Osteoblast (primary cell): ENCODE measurements around the gene CCDC33. TPM values are rescaled to one million over a fixed set of nuclear protein-coding genes. Genes with fewer than 3 reads are reported as not detected.

Experiments
- DNase-seq: peaks from one replicate; pipeline ENCODE4 v3.0.0; 2011; ENCODE audit warnings: low spot score, mixed read lengths; ENCODE audit not compliant: insufficient read length; ENCODE audit errors: missing footprints
- H2AFZ ChIP-seq: 2 replicates; pipeline ENCODE4 v1.6.0; 2011; ENCODE audit warnings: mild to moderate bottlenecking, low read length
- H3K27ac ChIP-seq: 2 replicates; pipeline ENCODE4 v1.5.1; 2011; ENCODE audit warnings: mild to moderate bottlenecking, low read depth, low read length, moderate library complexity
- H3K27me3 ChIP-seq: 2 replicates; pipeline ENCODE4 v1.6.0; 2012; ENCODE audit warnings: mild to moderate bottlenecking, control low read depth, inconsistent platforms, low read length, moderate library complexity; ENCODE audit not compliant: insufficient read depth
- H3K36me3 ChIP-seq: 2 replicates; pipeline ENCODE4 v1.5.1; 2011; ENCODE audit warnings: mild to moderate bottlenecking, low read length, control low read depth, moderate library complexity; ENCODE audit not compliant: insufficient read depth
- H3K4me1 ChIP-seq: 2 replicates; pipeline ENCODE4 v1.5.1; 2011; ENCODE audit warnings: mild to moderate bottlenecking, low read length, control low read depth, moderate library complexity; ENCODE audit not compliant: insufficient read depth
- H3K4me2 ChIP-seq: 2 replicates; pipeline ENCODE4 v1.6.0; 2011; ENCODE audit warnings: mild to moderate bottlenecking, low read length; ENCODE audit not compliant: insufficient read depth
- H3K4me3 ChIP-seq: fragments of 200-600 bp; sonication (generic); 3 replicates; pipeline ENCODE4 v1.5.1; 2012; ENCODE audit warnings: mild to moderate bottlenecking, low read length, inconsistent platforms; ENCODE audit not compliant: insufficient read depth
- H3K79me2 ChIP-seq: 2 replicates; pipeline ENCODE4 v1.6.0; 2012; ENCODE audit warnings: mild to moderate bottlenecking, low read length, control low read depth, inconsistent platforms; ENCODE audit not compliant: insufficient read depth
- H3K9me3 ChIP-seq: 2 replicates; pipeline ENCODE4 v1.5.1; 2011; ENCODE audit warnings: low read depth, low read length, control low read depth
- H4K20me1 ChIP-seq: 2 replicates; pipeline ENCODE4 v1.6.0; 2012; ENCODE audit warnings: mild to moderate bottlenecking, low read length, control low read depth; ENCODE audit not compliant: insufficient read depth
- total RNA-seq: library from RNA; depleted of rRNA; stranded (reverse); fragments of >200 nt; gene quantifications from 2 replicates; pipeline ENCODE4 v1.2.3, GENCODE V29; 2012
- TF ChIP-seq, protein P1 (sequence below): IDR thresholded peaks from 2 replicates; pipeline ENCODE4 v1.5.1; 2011; ENCODE audit warnings: mild to moderate bottlenecking, low read depth, low read length, moderate library complexity; ENCODE audit errors: extremely low read depth

CCDC33 gene
- total RNA-seq, 1 donor, result not detected

DNA sequence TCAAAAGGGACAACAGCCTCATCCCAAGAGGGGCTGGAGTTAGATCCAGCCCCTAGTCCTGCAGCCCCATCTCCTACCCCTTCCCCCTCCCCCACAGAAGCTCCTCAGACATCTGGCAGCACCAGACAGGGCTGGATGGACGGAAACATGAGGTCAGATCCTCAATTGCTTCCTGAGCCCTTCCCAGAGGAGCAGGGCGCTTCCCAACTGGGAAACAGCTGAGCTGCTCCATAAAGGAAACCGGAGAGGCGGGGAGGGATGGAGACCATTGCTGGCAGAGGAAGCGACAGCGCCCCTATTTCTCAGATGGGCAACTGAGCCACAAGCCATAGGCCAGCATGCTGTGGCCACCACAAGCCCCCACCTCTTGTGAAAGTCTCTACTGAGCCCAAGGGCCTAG, 149.6 kb downstream of the CCDC33 start:
- no peak overlapping the region for H3K4me2 ChIP-seq
- H3K27me3 ChIP-seq, result no peaks in the 10 kb centered on the region
- no peaks in the 10 kb centered on the region for H3K79me2 ChIP-seq
- no peaks in the 10 kb centered on the region for H3K9me3 ChIP-seq
- H3K27ac ChIP-seq, result peak overlapping the region; percentile 71
- no peaks in the 10 kb centered on the region for H3K36me3 ChIP-seq
- peaks cover 39% of the 10 kb centered on the region for H3K4me1 ChIP-seq
- TF ChIP-seq, protein P1, sequence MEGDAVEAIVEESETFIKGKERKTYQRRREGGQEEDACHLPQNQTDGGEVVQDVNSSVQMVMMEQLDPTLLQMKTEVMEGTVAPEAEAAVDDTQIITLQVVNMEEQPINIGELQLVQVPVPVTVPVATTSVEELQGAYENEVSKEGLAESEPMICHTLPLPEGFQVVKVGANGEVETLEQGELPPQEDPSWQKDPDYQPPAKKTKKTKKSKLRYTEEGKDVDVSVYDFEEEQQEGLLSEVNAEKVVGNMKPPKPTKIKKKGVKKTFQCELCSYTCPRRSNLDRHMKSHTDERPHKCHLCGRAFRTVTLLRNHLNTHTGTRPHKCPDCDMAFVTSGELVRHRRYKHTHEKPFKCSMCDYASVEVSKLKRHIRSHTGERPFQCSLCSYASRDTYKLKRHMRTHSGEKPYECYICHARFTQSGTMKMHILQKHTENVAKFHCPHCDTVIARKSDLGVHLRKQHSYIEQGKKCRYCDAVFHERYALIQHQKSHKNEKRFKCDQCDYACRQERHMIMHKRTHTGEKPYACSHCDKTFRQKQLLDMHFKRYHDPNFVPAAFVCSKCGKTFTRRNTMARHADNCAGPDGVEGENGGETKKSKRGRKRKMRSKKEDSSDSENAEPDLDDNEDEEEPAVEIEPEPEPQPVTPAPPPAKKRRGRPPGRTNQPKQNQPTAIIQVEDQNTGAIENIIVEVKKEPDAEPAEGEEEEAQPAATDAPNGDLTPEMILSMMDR, result no peak
- H3K4me3 ChIP-seq, result no peak overlapping the region
- H2AFZ ChIP-seq, result no peak overlapping the region
- H4K20me1 ChIP-seq, result no peaks in the 10 kb centered on the region
- peak; percentile 61 for DNase-seq

Other genes starting within 250 kb of the CCDC33 start
- gene STOML1, start 244.0 kb upstream of the CCDC33 start, total RNA-seq, result 14.1 and 15.0 TPM in 2 replicates
- 46.7 and 50.7 TPM in 2 replicates for gene PML, start 241.6 kb upstream of the CCDC33 start, total RNA-seq
- under 0.01 TPM in 1 of 2 replicates, not detected in the other for gene GOLGA6A, start 153.8 kb upstream of the CCDC33 start, total RNA-seq
- under 0.01 TPM in 1 of 2 replicates, not detected in the other for gene ISLR2, start 105.7 kb upstream of the CCDC33 start, total RNA-seq
- 77.5 and 106 TPM in 2 replicates for gene ISLR, start 62.6 kb upstream of the CCDC33 start, total RNA-seq
- under 0.01 and 0.36 TPM in 2 replicates for gene STRA6, start 33.5 kb upstream of the CCDC33 start, total RNA-seq
- 1.4 and 2.1 TPM in 2 replicates for gene CYP11A1, start 131.3 kb downstream of the CCDC33 start, total RNA-seq
- 30.4 and 36.2 TPM in 2 replicates for gene SEMA7A, start 197.6 kb downstream of the CCDC33 start, total RNA-seq
- gene UBL7, start 224.8 kb downstream of the CCDC33 start, total RNA-seq, result 39.8 and 41.3 TPM in 2 replicates